WTC11 (cell line): Measurements from ENCODE around the gene TNIK. TPM values are rescaled to one million over a fixed set of nuclear protein-coding genes. Genes with fewer than 3 reads are reported as not detected.

Experiments
- ATAC-seq: fragments of 200-7000 bp; cut with Tn5 transposase; 2 replicates; pipeline ENCODE4 v1.10.0; 2021; ENCODE audit warnings: mild to moderate bottlenecking, moderate library complexity
- CTCF ChIA-PET: fragments of 300-600 bp; sonication (Branson Sonifier 250); formaldehyde crosslinking; loops from one replicate; lab custom pipeline; 2021; ENCODE audit warnings: antibody characterized with exemption; lab: Charles Lee
- POLR2A ChIA-PET: fragments of 350-600 bp; sonication (Branson Sonifier 250); formaldehyde crosslinking; loops from one replicate; lab custom pipeline; 2021; ENCODE audit warnings: antibody characterized with exemption; lab: Charles Lee
- DNase-seq: peaks from one replicate; pipeline ENCODE4 v3.0.0; 2021; ENCODE audit warnings: low spot score
- H3K27ac Mint-ChIP-seq: 2 replicates; pipeline ENCODE4 v1.8.0; 2021; ENCODE audit warnings: mixed read lengths
- H3K27me3 Mint-ChIP-seq: 2 replicates; pipeline ENCODE4 v1.8.0; 2021; ENCODE audit warnings: low read depth, mild to moderate bottlenecking, moderate library complexity, mixed read lengths
- H3K36me3 Mint-ChIP-seq: 2 replicates; pipeline ENCODE4 v1.8.0; 2021; ENCODE audit warnings: mixed read lengths
- H3K4me1 Mint-ChIP-seq: 2 replicates; pipeline ENCODE4 v1.8.0; 2022; ENCODE audit warnings: mixed read lengths
- H3K4me3 Mint-ChIP-seq: 2 replicates; pipeline ENCODE4 v1.8.0; 2021; ENCODE audit warnings: mild to moderate bottlenecking, moderate library complexity, mixed read lengths
- H3K9me3 Mint-ChIP-seq: 2 replicates; pipeline ENCODE4 v1.8.0; 2021; ENCODE audit warnings: mixed read lengths
- ATF1 ChIP-seq: sonication (generic); formaldehyde crosslinking; IDR thresholded peaks from 2 replicates; pipeline ENCODE4 v1.8.1; 2023; ENCODE audit warnings: mild to moderate bottlenecking, moderate library complexity, missing genetic modification reagents
- ATF2 ChIP-seq: sonication (generic); formaldehyde crosslinking; IDR thresholded peaks from 2 replicates; pipeline ENCODE4 v1.8.1; 2022; ENCODE audit warnings: low read depth, missing genetic modification reagents, borderline replicate concordance
- FOXP1 ChIP-seq: sonication (generic); formaldehyde crosslinking; IDR thresholded peaks from 2 replicates; pipeline ENCODE4 v1.8.0; 2022; ENCODE audit warnings: missing genetic modification reagents, mild to moderate bottlenecking, moderate library complexity, borderline replicate concordance
- HMGA2 ChIP-seq: fragments of 250-450 bp; sonication (Bioruptor Pico); IDR thresholded peaks from 2 replicates; pipeline ENCODE4 v1.4.0; 2021; ENCODE audit warnings: mild to moderate bottlenecking, moderate library complexity
- MYBL2 ChIP-seq: sonication (generic); formaldehyde crosslinking; IDR thresholded peaks from 2 replicates; pipeline ENCODE4 v1.8.1; 2023; ENCODE audit warnings: mild to moderate bottlenecking, moderate library complexity, missing genetic modification reagents
- NFYB ChIP-seq: sonication (generic); formaldehyde crosslinking; conservative IDR thresholded peaks from 2 replicates; pipeline ENCODE4 v1.8.0; 2022; ENCODE audit warnings: low read depth, missing genetic modification reagents
- ZNF423 ChIP-seq: fragments of 250-450 bp; sonication (Bioruptor Pico); IDR thresholded peaks from 2 replicates; pipeline ENCODE4 v2.1.2; 2022; ENCODE audit warnings: mild to moderate bottlenecking, moderate library complexity
- ZNF532 ChIP-seq: fragments of 250-450 bp; sonication (Bioruptor Pico); IDR thresholded peaks from 2 replicates; pipeline ENCODE4 v1.9.0; 2021; ENCODE audit warnings: mild to moderate bottlenecking, borderline replicate concordance
- ZSCAN18 ChIP-seq: fragments of 250-450 bp; sonication (Bioruptor Pico); IDR thresholded peaks from 2 replicates; pipeline ENCODE4 v2.1.2; 2022; ENCODE audit warnings: mild to moderate bottlenecking, moderate library complexity
- total RNA-seq: library from RNA; stranded (reverse); gene quantifications from 3 replicates; pipeline ENCODE4 v1.2.3, GENCODE V29; 2021
- TF ChIP-seq, protein P1 (sequence below): sonication (generic); formaldehyde crosslinking; IDR thresholded peaks from 2 replicates; pipeline ENCODE4 v1.8.1; 2023; ENCODE audit warnings: mild to moderate bottlenecking, missing genetic modification reagents, borderline replicate concordance
- TF ChIP-seq, protein P2 (sequence below): sonication (generic); formaldehyde crosslinking; conservative IDR thresholded peaks from 2 replicates; pipeline ENCODE4 v1.8.1; 2023; ENCODE audit warnings: mild to moderate bottlenecking, low read depth, missing genetic modification reagents, moderate library complexity

TNIK gene
- total RNA-seq, 1 experiment from 2014 or later: 50.3 TPM

DNA sequence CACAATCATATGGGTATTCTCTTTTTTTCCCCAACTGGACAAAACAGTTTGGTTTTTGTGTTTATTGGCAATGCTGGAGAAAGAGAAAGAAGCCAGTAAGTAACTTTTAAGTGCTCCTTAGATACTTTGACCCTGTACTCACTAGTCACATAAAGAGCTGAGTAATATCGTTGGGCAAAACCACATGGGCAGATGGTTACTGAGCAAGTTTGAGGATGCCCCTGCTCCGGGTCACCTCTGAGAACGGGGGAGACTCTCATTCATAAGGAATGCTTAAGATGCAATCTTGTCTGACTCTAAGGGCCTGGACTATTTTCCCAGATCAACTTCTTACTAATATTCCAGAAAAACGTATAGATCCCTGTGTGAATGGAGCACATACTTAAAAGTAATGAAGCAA is 327.3 kb downstream of the TNIK start:
- H3K9me3 Mint-ChIP-seq: no peaks in the 10 kb centered on the region
- ATAC-seq: no peak
- DNase-seq: no peak
- no peak overlapping the region for H3K27ac Mint-ChIP-seq
- no peak for TF ChIP-seq ZSCAN18 (CRISPR knock-in tag)
- TF ChIP-seq HMGA2 (CRISPR knock-in tag): no peak
- TF ChIP-seq ZNF423: no peak
- TF ChIP-seq, protein P1, sequence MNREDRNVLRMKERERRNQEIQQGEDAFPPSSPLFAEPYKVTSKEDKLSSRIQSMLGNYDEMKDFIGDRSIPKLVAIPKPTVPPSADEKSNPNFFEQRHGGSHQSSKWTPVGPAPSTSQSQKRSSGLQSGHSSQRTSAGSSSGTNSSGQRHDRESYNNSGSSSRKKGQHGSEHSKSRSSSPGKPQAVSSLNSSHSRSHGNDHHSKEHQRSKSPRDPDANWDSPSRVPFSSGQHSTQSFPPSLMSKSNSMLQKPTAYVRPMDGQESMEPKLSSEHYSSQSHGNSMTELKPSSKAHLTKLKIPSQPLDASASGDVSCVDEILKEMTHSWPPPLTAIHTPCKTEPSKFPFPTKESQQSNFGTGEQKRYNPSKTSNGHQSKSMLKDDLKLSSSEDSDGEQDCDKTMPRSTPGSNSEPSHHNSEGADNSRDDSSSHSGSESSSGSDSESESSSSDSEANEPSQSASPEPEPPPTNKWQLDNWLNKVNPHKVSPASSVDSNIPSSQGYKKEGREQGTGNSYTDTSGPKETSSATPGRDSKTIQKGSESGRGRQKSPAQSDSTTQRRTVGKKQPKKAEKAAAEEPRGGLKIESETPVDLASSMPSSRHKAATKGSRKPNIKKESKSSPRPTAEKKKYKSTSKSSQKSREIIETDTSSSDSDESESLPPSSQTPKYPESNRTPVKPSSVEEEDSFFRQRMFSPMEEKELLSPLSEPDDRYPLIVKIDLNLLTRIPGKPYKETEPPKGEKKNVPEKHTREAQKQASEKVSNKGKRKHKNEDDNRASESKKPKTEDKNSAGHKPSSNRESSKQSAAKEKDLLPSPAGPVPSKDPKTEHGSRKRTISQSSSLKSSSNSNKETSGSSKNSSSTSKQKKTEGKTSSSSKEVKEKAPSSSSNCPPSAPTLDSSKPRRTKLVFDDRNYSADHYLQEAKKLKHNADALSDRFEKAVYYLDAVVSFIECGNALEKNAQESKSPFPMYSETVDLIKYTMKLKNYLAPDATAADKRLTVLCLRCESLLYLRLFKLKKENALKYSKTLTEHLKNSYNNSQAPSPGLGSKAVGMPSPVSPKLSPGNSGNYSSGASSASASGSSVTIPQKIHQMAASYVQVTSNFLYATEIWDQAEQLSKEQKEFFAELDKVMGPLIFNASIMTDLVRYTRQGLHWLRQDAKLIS: no peak
- no peak for TF ChIP-seq ATF2 (CRISPR knock-in tag)
- no peaks in the 10 kb centered on the region for H3K4me1 Mint-ChIP-seq
- peaks cover 18% of the 10 kb centered on the region for H3K36me3 Mint-ChIP-seq
- ChIA-PET CTCF (no interaction called here), POLR2A (interaction anchor here (1.3 kb wide), 1 partner anchor 11 kb away, joined by 3 read pairs; no protein-coding TSS in a partner anchor)
- H3K4me3 Mint-ChIP-seq: no peak overlapping the region
- H3K27me3 Mint-ChIP-seq: no peaks in the 10 kb centered on the region

DNA sequence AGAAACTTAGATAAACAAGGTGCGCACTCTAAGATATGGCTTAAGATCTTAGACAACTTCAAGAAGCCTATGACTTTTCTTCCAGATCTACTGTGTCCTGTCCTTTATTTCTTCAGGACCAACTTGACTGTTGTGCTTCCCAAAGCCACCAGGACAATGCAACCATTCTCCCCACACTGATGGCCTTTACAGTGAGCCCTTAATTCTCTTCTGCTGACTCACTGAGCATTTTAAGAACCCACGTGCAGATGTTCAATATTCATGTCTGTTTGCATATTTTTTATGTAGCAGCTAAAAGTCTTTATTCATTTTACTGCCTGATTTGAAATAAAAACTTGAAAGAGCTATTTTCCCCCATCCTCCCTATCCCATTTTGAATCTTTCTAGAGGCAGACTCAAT is 330.4 kb downstream of the TNIK start:
- POLR2A ChIA-PET: no interaction called here
- Mint-ChIP-seq H3K36me3 (peaks cover 9% of the 10 kb centered on the region), H3K9me3 (no peaks in the 10 kb centered on the region), H3K4me1 (no peaks in the 10 kb centered on the region), H3K4me3 (no peak overlapping the region), H3K27ac (peak overlapping the region; percentile 16), H3K27me3 (no peaks in the 10 kb centered on the region)
- ATAC-seq (no peak), DNase-seq (no peak)
- CTCF ChIA-PET: no interaction called here
- no peak for TF ChIP-seq MYBL2 (CRISPR knock-in tag)
- TF ChIP-seq ZNF532 (CRISPR knock-in tag): no peak

DNA sequence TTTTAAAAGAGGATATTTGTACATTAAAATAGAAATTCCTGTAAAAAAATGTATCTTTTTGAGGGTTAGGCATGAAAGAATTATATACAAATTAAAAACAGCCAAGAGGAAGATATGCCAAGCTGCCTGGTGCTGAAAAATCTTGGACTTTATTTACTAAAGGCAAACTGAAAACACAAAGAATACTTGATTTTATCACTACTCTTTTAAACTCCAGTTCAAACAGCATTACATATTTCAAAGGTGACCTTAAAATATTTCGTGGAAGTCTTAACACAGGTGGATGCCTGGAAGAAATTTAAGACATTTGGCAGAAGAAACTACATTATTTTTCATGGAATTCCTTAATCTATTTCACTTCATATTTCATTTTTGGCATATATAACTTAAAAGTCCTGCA is 332.6 kb downstream of the TNIK start:
- ChIA-PET POLR2A (no interaction called here), CTCF (interaction anchor here (2.1 kb wide), 1 partner anchor 14 kb away, joined by 5 read pairs; no protein-coding TSS in a partner anchor)
- TF ChIP-seq, protein P2, sequence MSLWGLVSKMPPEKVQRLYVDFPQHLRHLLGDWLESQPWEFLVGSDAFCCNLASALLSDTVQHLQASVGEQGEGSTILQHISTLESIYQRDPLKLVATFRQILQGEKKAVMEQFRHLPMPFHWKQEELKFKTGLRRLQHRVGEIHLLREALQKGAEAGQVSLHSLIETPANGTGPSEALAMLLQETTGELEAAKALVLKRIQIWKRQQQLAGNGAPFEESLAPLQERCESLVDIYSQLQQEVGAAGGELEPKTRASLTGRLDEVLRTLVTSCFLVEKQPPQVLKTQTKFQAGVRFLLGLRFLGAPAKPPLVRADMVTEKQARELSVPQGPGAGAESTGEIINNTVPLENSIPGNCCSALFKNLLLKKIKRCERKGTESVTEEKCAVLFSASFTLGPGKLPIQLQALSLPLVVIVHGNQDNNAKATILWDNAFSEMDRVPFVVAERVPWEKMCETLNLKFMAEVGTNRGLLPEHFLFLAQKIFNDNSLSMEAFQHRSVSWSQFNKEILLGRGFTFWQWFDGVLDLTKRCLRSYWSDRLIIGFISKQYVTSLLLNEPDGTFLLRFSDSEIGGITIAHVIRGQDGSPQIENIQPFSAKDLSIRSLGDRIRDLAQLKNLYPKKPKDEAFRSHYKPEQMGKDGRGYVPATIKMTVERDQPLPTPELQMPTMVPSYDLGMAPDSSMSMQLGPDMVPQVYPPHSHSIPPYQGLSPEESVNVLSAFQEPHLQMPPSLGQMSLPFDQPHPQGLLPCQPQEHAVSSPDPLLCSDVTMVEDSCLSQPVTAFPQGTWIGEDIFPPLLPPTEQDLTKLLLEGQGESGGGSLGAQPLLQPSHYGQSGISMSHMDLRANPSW (CRISPR knock-in tag): no peak
- TF ChIP-seq ATF1 (CRISPR knock-in tag) (no peak), NFYB (CRISPR knock-in tag) (no peak), FOXP1 (no peak)
- no peak for DNase-seq
- no peak overlapping the region for H3K27ac Mint-ChIP-seq
- no peak for ATAC-seq
- no peaks in the 10 kb centered on the region for H3K4me1 Mint-ChIP-seq
- H3K4me3 Mint-ChIP-seq: no peak overlapping the region
- H3K27me3 Mint-ChIP-seq: no peaks in the 10 kb centered on the region
- H3K9me3 Mint-ChIP-seq: no peaks in the 10 kb centered on the region
- H3K36me3 Mint-ChIP-seq: peaks cover 24% of the 10 kb centered on the region
